ENCODE results near the gene NINJ2. TPM values are rescaled to one million over a fixed set of nuclear protein-coding genes. Genes with fewer than 3 reads are reported as not detected.

NINJ2 gene
- total and polyA plus RNA-seq, 8 donors, result 0.32 to 1.8 (median 0.68) TPM

DNA sequence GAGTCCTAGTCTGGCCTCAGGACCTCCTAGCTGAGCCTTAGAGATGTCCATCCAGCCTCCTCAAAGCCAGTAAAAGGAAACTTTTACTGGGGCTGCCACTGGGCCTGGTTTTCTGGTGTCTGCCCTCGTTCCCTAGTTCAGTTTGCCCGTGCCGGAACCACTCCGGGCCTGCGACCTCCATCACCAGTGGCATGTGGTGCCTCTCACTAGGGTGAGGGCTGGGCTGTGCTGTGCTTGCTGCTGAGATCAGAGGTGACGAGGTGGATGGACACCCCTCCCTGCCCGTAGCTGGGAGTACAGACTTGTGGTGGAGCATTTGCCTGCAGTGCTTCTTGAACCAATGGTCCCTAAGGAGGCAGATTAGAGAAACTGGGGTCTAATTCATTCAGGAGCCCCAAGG is 127.8 kb downstream of the NINJ2 start:
- no peaks in the 10 kb centered on the region for H3K9me3 ChIP-seq
- H3K36me3 ChIP-seq, result no peaks in the 10 kb centered on the region
- peaks cover 0 to 4% (median 0%) of the 10 kb centered on the region in 3 donors for H3K4me1 ChIP-seq
- no peaks in the 10 kb centered on the region for H3K27me3 ChIP-seq
- H3K4me3 ChIP-seq, result no peak overlapping the region
- H3K27ac ChIP-seq, result no peak overlapping the region
- intact Hi-C loops (cut with DNase I), result no loop called here
- TF ChIP-seq, protein P1, sequence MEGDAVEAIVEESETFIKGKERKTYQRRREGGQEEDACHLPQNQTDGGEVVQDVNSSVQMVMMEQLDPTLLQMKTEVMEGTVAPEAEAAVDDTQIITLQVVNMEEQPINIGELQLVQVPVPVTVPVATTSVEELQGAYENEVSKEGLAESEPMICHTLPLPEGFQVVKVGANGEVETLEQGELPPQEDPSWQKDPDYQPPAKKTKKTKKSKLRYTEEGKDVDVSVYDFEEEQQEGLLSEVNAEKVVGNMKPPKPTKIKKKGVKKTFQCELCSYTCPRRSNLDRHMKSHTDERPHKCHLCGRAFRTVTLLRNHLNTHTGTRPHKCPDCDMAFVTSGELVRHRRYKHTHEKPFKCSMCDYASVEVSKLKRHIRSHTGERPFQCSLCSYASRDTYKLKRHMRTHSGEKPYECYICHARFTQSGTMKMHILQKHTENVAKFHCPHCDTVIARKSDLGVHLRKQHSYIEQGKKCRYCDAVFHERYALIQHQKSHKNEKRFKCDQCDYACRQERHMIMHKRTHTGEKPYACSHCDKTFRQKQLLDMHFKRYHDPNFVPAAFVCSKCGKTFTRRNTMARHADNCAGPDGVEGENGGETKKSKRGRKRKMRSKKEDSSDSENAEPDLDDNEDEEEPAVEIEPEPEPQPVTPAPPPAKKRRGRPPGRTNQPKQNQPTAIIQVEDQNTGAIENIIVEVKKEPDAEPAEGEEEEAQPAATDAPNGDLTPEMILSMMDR (IDR thresholded peaks at IDR 0.05), result no peak
- ATAC-seq (no peak), FAIRE-seq (no peak), DNase-seq (no peak)
- 91 to 95% methylated on average over 7 of the region's 7 CpGs for WGBS, 2 donors

DNA sequence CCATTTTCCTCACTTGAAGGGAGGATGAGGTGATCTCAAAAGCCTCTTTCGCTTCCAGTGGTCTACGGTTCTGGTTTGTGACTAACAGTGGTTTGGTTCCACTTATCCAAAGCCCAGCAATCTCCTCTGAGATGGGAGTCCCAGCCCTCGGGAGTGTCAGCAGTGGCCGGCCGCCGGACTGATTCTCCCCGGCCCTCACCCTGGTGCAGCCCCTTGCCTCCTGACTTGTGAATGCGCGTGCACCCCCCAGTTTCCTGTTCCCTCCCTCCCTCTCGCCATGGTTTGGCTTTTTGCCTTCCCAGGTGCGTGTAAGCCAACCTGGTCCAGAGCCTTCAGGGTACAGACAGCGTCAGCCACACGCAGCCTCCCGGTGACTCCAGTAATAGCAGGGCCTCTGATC is 129.0 kb downstream of the NINJ2 start:
- Histone ChIP-seq H3K4me3 (no peak overlapping the region), H3K27ac (no peak overlapping the region), H3K9me3 (no peaks in the 10 kb centered on the region), H3K27me3 (no peaks in the 10 kb centered on the region), H3K4me1 (peaks cover 0 to 4% (median 0%) of the 10 kb centered on the region in 3 donors), H3K36me3 (no peaks in the 10 kb centered on the region)
- FAIRE-seq, result no peak
- TF ChIP-seq, protein P1 (IDR thresholded peaks at IDR 0.05), result no peak
- no peak for DNase-seq
- intact Hi-C loops (cut with DNase I), result no loop called here
- ATAC-seq, result no peak
- WGBS, 2 donors, result 87 to 93% methylated on average over 14 of the region's 14 CpGs

DNA sequence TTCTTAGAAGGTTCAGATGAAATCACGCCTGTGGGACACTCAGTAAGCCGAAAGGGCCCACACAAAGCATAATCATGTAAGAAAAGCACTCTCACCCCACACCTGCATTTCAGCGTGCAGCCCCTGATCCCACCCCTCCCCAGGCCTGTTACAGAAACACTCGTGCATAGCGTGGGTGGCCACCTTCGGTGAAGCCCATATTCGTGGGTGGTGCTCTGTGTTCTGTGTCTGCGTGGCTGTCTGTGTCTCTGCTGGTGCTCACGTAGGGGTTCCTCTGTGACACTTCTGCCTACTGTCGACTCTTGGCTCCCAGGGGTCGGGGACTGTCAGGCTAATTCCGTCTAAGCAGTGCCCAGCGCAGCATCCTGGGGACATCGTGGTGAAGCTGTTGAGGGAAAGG is 129.5 kb downstream of the NINJ2 start:
- WGBS, 2 donors, result 87 to 92% methylated on average over 14 of the region's 14 CpGs
- TF ChIP-seq, protein P1 (IDR thresholded peaks at IDR 0.05), result no peak
- intact Hi-C loops (cut with DNase I), result no loop called here
- Histone ChIP-seq H3K27me3 (no peaks in the 10 kb centered on the region), H3K36me3 (no peaks in the 10 kb centered on the region), H3K4me1 (peaks cover 0 to 4% (median 0%) of the 10 kb centered on the region in 3 donors), H3K9me3 (no peaks in the 10 kb centered on the region), H3K27ac (no peak overlapping the region), H3K4me3 (no peak overlapping the region)
- DNase-seq (no peak), ATAC-seq (no peak), FAIRE-seq (no peak)

DNA sequence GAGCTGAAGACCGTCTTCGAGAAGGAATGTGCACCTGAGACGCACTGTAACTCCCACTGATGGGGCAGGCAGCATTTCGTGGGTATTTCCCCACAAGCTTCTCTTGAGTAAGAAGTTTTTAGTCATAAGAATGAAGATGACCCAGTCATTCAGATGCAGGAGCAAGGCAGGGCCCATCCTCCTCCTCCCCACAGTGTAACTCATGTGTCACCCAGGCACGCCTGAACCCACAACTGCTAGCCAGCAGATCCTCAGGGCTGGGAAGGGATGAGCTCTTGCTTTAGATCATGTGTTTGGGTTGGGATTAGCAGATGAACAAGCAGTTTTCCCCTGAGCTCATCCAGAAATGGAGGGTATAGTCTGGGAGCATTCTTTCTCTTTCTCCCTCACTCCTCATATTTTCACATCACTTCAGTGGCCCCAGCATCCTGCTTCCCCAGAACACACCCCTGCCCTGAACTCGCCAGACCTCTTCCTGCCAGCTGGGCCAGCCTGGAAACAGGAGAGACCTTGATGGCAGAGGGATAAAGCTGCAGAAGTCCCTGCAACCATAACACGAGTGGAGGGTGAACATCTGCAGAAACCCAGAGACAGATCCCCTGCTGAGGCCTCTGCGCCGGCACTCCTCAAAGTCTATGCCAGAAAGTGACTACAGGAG is 130.2 kb downstream of the NINJ2 start:
- ATAC-seq (no peak), DNase-seq (no peak), FAIRE-seq (no peak)
- Histone ChIP-seq H3K27ac (no peak overlapping the region), H3K4me3 (no peak overlapping the region), H3K9me3 (no peaks in the 10 kb centered on the region), H3K4me1 (peaks cover 0 to under 1% (median 0%) of the 10 kb centered on the region in 3 donors), H3K36me3 (no peaks in the 10 kb centered on the region), H3K27me3 (no peaks in the 10 kb centered on the region)
- WGBS, 2 donors, result 87 to 89% methylated on average over 9 of the region's 9 CpGs
- TF ChIP-seq, protein P1 (IDR thresholded peaks at IDR 0.05), result no peak
- intact Hi-C loops (cut with DNase I), result no loop called here

DNA sequence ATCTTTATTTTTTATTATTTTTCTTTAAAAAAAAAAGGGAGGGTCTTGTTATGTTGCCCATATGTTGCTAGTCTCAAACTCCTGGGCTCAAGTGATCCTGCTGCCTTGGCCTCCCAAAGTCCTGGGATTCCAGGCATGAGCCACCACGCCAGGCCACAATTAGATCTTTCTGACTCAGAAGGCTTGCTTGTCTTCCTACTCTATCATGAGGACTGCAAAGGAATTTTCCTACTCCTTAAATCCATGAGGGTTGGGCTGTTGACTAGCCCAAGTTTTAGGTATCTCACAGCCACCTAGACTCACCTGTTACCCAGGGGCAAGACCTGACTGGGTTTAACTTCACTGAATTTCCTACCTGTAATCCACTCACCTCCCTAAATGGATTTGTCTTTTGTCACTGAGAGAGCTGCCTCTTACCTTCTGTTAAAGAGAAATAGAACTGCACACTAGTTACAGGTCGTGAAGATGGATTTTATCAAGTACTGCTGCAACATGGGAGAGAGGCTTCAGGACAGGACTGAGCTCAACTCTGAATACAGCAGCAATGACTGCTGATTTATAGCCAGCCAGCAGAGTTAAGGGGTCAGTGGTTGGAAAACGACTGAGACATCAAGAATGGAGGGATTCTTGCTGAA is 131.2 kb downstream of the NINJ2 start:
- ATAC-seq (no peak), DNase-seq (no peak), FAIRE-seq (no peak)
- intact Hi-C loops (cut with DNase I), result no loop called here
- Histone ChIP-seq H3K27me3 (no peaks in the 10 kb centered on the region), H3K36me3 (no peaks in the 10 kb centered on the region), H3K27ac (no peak overlapping the region), H3K4me3 (no peak overlapping the region), H3K9me3 (no peaks in the 10 kb centered on the region), H3K4me1 (no peaks in the 10 kb centered on the region)
- TF ChIP-seq, protein P1 (IDR thresholded peaks at IDR 0.05), result no peak
- whole genome bisulfite sequencing, 2 donors, result 78 to 80% methylated on average over 3 of the region's 3 CpGs
